ENCODE results near the gene FARS2.

DNA sequence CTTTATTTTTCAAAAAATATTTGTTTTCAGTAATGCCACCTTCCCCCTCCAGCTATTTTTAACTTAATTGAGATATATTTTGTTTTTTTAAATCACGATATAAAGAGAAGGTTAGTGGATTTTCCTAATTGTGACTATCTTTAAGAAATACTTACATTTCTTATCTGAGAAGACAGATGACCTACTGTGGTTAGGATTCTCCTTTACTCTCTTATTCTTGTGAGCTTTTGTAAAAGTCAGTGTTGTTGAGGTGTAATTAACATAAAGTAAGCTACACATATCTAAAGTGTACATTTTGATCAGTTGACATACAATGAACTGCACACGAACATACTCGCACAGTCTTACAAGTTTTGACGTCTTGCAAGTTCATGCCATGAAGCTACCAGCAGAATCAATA is 144.7 kb downstream of the FARS2 start:
- no peak for TF ChIP-seq ZNF263 (CRISPR knock-in tag; IDR thresholded peaks at IDR 0.05; ENCODE audit: low read depth)
- no peak for TF ChIP-seq GTF2I (CRISPR knock-in tag; conservative IDR thresholded peaks at IDR 0.05)
- TF ChIP-seq CTCF (IDR thresholded peaks at IDR 0.05), result no peak
- no peak for TF ChIP-seq ZSCAN18 (CRISPR knock-in tag; IDR thresholded peaks at IDR 0.05)
- TF ChIP-seq CREB1 (CRISPR knock-in tag; IDR thresholded peaks at IDR 0.05), result no peak
- TF ChIP-seq EMX1 (CRISPR knock-in tag; IDR thresholded peaks at IDR 0.05), result no peak
- TF ChIP-seq USF1 (CRISPR knock-in tag; IDR thresholded peaks at IDR 0.05), result no peak
- no peak for TF ChIP-seq CREM (CRISPR knock-in tag; IDR thresholded peaks at IDR 0.05)
- TF ChIP-seq, protein P1, sequence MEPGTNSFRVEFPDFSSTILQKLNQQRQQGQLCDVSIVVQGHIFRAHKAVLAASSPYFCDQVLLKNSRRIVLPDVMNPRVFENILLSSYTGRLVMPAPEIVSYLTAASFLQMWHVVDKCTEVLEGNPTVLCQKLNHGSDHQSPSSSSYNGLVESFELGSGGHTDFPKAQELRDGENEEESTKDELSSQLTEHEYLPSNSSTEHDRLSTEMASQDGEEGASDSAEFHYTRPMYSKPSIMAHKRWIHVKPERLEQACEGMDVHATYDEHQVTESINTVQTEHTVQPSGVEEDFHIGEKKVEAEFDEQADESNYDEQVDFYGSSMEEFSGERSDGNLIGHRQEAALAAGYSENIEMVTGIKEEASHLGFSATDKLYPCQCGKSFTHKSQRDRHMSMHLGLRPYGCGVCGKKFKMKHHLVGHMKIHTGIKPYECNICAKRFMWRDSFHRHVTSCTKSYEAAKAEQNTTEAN (CRISPR knock-in tag; IDR thresholded peaks at IDR 0.05), result no peak
- TF ChIP-seq FOXJ3 (CRISPR knock-in tag; IDR thresholded peaks at IDR 0.05; ENCODE audit: borderline replicate concordance), result no peak

Data from WTC11 (cell line).